ENCODE results near the gene CEL.
"Not testable (repeated sequence)": the region's sequence is repeated elsewhere in the genome, so short reads cannot be mapped to it uniquely, and the experiment has no call there.

The CEL gene

GRCh38 chr9:133066181-133066983, 4.6 kb downstream of the CEL start:
- DNase-seq, result no peak

GRCh38 chr9:133067006-133067405, 5.2 kb downstream of the CEL start:
- no peak for DNase-seq

- DNase-seq, result no peak
These were observed 6.0 kb downstream of the CEL start for GRCh38 chr9:133067813-133068212.

GRCh38 chr9:133068431-133068830, 6.7 kb downstream of the CEL start:
- not testable (repeated sequence) for DNase-seq

GRCh38 chr9:133070500-133070961, 8.8 kb downstream of the CEL start:
- DNase-seq, result not testable (repeated sequence)

GRCh38 chr9:133070985-133071384, 9.2 kb downstream of the CEL start:
- DNase-seq, result not testable (repeated sequence)

- DNase-seq, result no peak
These were observed 9.8 kb downstream of the CEL start for GRCh38 chr9:133071484-133072150.

GRCh38 chr9:133072210-133072609, 10.4 kb downstream of the CEL start:
- DNase-seq, result not testable (repeated sequence)

- DNase-seq, result no peak
These were observed 11.6 kb downstream of the CEL start for GRCh38 chr9:133073086-133074014.

GRCh38 chr9:133074111-133074651, 12.4 kb downstream of the CEL start:
- no peak for DNase-seq

GRCh38 chr9:133075925-133076630, 14.3 kb downstream of the CEL start:
- DNase-seq, result no peak

- DNase-seq, result no peak
These were observed 14.9 kb downstream of the CEL start for GRCh38 chr9:133076691-133077090.

- DNase-seq, result no peak
These were observed 16.7 kb downstream of the CEL start for GRCh38 chr9:133078486-133078885.

- no peak for DNase-seq
These were observed 18.4 kb downstream of the CEL start for GRCh38 chr9:133080161-133080560.

- not testable (repeated sequence) for DNase-seq
These were observed 19.3 kb downstream of the CEL start for GRCh38 chr9:133080786-133081779.

- not testable (repeated sequence) for DNase-seq
These were observed 20.3 kb downstream of the CEL start for GRCh38 chr9:133081957-133082644.

- not testable (repeated sequence) for DNase-seq
These were observed 21.9 kb downstream of the CEL start for GRCh38 chr9:133083688-133084087.

- not testable (repeated sequence) for DNase-seq
These were observed 24.6 kb downstream of the CEL start for GRCh38 chr9:133086212-133086860.

- DNase-seq, result no peak
These were observed 25.1 kb downstream of the CEL start for GRCh38 chr9:133086894-133087293.

Data from activated CD8-positive, alpha-beta memory T cell treated with anti-CD3 and anti-CD28 coated beads, Interleukin-2, amount 50 U/mL, for 4 hours (primary cell).